G401.6 (cell line): ENCODE measurements around the gene FBXL15.
A peak's percentile ranks its signal among the peaks of the same experiment; 100 is the strongest.

ENCODE experiments used
- FAIRE-seq: peaks from 2 replicates; lab custom pipeline; 2012; peaks lifted over from hg19 to GRCh38; lab: Jason Lieb, UNC

FBXL15 gene

DNA sequence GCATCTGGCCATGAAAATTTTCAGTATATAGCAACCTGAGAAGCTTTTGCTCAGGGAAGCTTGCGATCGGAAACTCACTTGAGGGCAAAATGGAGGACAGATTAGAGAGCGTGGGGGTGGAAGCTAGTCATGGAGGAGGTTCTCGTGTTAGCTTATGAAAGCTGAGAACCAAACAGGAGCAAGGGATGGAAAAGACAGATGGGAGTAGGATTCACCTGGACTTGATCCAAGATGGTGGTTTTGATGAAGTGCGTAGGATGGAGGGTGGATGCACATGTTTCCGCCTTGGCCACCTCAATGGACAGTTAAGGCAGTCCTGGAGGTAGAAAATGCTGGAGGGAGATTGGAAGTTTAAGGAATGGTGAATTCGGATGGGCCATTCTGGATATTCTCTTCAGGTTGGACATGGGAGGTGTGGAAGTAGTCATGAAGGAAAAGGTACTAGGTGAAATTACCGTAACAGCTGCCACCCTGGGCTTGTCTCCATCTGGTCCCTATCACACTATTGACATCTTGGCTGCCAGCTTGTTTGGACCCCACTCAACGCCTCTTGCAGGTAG is 37.0 kb downstream of the FBXL15 start:
- FAIRE-seq, result no peak

DNA sequence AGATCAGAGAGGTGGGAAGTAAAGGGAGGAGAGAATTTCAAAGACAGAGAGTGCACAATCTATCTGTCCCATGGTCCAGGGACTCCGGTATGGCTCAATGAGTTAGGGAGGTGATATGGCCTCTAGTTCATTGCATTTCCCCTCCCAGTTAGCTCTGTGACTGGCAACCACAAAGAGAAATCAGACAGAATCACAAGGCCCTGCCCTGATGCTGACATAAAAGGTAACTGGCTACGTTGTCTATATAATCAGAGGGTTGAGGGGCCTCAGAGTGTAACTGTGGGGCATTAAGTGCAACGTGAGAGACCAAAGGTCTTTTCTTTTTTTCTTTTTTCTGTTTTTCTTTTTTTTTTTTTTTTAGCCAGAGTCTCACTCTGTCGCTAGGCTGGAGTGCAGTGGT is 38.0 kb downstream of the FBXL15 start:
- no peak for FAIRE-seq

DNA sequence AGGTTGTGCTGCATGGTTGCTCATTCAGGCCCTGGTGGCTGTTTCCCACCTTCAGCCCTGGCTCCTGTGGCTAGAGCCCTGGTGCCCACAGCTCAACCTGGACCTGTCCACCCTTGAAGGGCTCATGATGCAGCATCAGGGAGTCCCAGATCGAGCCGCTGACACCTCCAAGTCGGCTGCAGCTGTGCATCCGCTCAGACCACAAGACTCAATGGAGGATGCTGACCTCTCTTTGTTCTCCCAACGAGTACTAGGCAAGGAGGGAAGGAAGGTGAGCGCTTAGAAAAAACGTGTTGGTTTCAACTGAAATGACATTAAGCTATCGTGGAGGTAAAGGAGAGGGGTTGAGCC is 40.2 kb downstream of the FBXL15 start:
- no peak for FAIRE-seq

GRCh38 chr10:102461187-102462054 is 40.8 kb downstream of the FBXL15 start:
- peak; percentile 67 for FAIRE-seq

DNA sequence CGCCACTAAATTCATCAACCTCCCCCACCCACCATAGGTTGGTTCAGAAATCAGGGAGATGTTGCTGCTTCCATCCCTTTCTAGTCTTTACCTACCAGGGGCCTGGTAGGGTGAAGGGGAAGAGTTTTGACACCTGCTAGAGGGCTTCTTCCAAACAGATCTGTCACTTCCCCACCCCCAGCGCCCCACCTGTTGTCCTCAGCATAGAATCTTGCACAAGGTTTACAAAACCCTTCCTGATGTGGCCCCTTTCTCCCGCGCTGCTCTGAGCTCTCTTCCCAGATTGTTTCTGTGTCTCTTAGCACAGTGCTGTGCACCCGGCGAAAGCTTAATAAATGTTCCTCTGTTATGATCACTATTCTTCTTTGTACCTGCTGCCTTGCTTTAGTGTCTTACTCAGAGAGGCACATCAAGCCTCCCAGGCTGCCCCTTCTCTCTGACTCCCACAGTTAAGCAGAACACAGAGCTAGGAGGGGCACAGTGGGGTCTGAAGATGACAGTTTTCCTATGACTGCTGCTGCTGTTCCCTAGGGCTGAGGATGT is 41.9 kb downstream of the FBXL15 start:
- FAIRE-seq, result no peak

- FAIRE-seq, result no peak
These were observed 43.3 kb downstream of the FBXL15 start for GRCh38 chr10:102463983-102464382.

- FAIRE-seq, result no peak
These were observed 44.8 kb downstream of the FBXL15 start for GRCh38 chr10:102465466-102465865.

DNA sequence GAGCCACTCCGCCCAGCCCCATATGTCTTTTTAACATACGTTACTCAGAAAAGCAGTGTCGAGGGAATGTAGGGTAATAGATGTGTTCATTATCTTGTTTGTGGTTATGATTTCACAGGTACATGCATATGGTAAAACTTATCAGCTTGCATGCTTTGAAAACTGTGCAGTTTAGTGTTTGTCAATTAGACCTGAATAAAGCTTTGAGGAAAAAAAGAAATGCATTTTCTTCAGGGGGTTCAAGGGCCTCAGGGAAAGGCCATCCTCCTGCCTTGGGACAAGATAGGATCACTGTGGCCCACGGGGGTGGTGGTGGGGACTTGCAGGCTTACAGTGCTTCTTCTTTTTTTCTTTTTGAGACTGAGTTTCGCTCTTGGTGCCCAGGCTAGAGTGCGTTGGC is 46.7 kb downstream of the FBXL15 start:
- FAIRE-seq, result no peak

DNA sequence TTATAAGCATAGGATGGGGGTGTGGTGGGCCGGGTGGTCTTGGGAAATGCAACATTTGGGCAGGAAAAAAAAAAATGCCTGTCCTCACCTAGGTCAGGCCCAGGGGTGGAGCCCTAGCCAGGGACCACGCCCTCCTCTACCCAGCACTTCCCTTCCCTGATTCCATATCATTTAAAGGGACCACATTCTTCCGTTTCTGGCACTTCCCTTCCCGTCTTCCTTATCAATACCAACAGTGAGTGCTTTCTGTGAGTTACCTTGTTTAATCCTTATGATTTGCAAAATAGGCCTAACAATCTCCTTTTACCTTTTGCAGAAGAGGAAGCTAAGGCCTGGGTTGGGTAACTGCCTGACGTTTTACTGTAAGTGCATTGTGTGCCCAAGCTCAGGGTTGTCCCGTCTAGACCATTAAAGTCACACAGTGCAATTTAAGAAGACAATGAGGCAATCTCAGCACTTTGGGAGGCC is 47.4 kb downstream of the FBXL15 start:
- no peak for FAIRE-seq

DNA sequence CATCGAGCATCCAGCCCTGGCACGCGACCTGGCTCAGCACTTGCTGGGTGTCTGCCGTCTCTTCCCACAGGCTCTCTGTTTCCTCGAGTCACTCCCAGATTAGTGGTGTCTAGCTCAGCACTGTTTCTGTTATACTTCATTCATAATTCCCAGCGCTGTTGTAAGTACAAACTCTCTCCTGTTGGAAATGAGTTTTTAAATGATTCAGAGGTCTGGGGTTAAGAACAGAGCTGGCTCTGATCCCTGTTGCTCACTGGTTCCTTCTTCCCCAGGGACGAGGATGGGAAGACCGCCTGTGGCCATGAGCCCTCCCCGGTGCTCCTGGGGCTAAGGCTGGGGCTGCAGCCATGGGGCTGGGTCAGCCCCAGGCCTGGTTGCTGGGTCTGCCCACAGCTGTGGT is 48.0 kb downstream of the FBXL15 start:
- no peak for FAIRE-seq

- FAIRE-seq, result no peak
These were observed 50.2 kb downstream of the FBXL15 start for GRCh38 chr10:102470579-102471546.
